ENCODE measurements around the gene ETS1. TPM values are rescaled to one million over a fixed set of nuclear protein-coding genes. Genes with fewer than 3 reads are reported as not detected.

Gene ETS1, protein sequence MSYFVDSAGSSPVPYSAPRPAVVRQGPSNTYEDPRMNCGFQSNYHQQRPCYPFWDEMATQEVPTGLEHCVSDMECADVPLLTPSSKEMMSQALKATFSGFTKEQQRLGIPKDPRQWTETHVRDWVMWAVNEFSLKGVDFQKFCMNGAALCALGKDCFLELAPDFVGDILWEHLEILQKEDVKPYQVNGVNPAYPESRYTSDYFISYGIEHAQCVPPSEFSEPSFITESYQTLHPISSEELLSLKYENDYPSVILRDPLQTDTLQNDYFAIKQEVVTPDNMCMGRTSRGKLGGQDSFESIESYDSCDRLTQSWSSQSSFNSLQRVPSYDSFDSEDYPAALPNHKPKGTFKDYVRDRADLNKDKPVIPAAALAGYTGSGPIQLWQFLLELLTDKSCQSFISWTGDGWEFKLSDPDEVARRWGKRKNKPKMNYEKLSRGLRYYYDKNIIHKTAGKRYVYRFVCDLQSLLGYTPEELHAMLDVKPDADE
- 268 TPM for polyA plus RNA-seq (2012; ENCODE audit: insufficient read length, low read depth)

DNA sequence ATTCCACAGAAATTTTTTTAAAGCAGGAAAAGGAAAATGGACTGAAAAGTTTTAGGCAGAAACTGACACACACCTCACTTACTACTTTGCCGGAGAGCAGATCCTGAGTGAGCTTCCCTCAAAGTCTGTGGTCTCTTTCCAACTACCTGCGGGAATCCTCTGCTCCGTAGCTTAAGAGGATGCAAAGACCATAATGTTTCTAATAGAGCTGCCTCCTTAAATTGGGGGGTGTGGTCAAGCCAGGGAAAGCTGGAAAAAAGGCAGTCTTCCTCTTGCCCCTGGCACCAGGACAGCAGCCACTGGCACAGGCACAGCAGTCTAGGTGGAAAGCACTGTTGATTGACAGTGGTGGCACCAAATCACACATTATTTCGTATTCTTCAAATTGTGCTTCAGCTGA is at the start of gene ETS1:
ETS1 (minus strand) TSS at position 144 of the 400 bp plus-strand sequence. CDS start 14,428 bp downstream, outside the sequence.
- TF ChIP-seq SIN3A (IDR thresholded peaks at IDR 0.05; ENCODE audit: borderline replicate concordance, insufficient read depth, low read length) (peak; percentile 79; the same call in 1 of the 2 replicates), FOXP2 (optimal IDR thresholded peaks at IDR 0.05; ENCODE audit: borderline replicate concordance, extremely low read depth, extremely low read length, insufficient read depth) (no peak), TAF1 (IDR thresholded peaks at IDR 0.05; ENCODE audit: borderline replicate concordance, insufficient read depth, low read length) (no peak), POLR2AphosphoS5 (IDR thresholded peaks at IDR 0.05; ENCODE audit: low read depth, low read length) (peak; percentile 53; the same call in 1 of the 2 replicates)

DNA sequence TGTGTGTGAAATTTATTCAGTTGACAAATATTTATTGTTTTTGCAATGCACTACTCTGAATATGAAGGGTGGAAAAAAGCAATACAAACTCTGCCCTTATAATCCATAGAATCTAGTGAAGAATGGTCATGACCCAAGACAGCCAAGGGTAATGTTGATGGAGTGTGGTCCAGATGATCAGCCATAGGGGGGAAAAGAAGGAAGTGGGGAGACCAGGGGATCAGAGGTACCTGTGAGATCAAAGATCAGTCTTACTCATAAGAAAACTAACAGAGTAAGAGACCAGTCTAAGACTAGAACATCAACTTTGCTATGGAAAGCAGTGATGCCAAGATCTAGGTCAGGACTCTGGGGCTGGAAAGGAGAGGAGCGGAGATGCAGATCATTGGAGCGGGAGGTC is 47.0 kb upstream of the ETS1 start:
- TF ChIP-seq TAF1 (IDR thresholded peaks at IDR 0.05; ENCODE audit: borderline replicate concordance, insufficient read depth, low read length) (no peak), FOXP2 (optimal IDR thresholded peaks at IDR 0.05; ENCODE audit: borderline replicate concordance, extremely low read depth, extremely low read length, insufficient read depth) (no peak), POLR2AphosphoS5 (IDR thresholded peaks at IDR 0.05; ENCODE audit: low read depth, low read length) (no peak), SIN3A (IDR thresholded peaks at IDR 0.05; ENCODE audit: borderline replicate concordance, insufficient read depth, low read length) (no peak)
- TF ChIP-seq, protein P1, sequence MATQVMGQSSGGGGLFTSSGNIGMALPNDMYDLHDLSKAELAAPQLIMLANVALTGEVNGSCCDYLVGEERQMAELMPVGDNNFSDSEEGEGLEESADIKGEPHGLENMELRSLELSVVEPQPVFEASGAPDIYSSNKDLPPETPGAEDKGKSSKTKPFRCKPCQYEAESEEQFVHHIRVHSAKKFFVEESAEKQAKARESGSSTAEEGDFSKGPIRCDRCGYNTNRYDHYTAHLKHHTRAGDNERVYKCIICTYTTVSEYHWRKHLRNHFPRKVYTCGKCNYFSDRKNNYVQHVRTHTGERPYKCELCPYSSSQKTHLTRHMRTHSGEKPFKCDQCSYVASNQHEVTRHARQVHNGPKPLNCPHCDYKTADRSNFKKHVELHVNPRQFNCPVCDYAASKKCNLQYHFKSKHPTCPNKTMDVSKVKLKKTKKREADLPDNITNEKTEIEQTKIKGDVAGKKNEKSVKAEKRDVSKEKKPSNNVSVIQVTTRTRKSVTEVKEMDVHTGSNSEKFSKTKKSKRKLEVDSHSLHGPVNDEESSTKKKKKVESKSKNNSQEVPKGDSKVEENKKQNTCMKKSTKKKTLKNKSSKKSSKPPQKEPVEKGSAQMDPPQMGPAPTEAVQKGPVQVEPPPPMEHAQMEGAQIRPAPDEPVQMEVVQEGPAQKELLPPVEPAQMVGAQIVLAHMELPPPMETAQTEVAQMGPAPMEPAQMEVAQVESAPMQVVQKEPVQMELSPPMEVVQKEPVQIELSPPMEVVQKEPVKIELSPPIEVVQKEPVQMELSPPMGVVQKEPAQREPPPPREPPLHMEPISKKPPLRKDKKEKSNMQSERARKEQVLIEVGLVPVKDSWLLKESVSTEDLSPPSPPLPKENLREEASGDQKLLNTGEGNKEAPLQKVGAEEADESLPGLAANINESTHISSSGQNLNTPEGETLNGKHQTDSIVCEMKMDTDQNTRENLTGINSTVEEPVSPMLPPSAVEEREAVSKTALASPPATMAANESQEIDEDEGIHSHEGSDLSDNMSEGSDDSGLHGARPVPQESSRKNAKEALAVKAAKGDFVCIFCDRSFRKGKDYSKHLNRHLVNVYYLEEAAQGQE (IDR thresholded peaks at IDR 0.05; ENCODE audit: insufficient read depth in 1 of 2, low read depth in 2 of 2, low read length in 2 of 2) = no peak

DNA sequence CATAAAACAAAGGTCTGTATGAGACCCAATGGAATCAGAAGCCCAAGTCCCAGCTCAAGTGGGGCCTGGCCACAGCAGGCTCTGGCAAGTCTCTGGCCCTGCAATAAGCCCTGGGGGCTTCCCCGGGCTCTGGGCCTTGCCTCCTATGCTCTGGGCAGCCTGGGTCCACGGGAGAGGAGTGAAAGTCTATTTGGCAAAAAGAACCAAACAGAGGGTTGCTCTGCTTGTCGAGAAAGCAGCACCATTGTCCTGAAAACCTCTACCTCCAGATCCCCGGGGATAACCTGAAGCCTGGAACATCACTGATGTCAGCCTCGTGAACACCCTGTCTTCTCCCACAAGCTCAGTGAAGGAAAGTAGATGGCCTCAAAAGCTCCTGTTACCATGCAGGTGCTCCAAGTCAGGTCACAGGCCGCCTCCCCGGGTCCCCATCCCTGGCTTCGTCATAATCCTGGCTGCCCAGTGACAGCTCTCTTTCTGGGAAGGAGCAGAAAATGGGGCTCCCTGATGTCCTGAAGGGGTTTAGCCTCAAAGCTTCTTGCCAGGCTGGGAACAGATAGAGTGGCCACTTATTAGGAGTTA is 46.1 kb upstream of the ETS1 start:
- TF ChIP-seq POLR2AphosphoS5 (IDR thresholded peaks at IDR 0.05; ENCODE audit: low read depth, low read length) (no peak), SIN3A (IDR thresholded peaks at IDR 0.05; ENCODE audit: borderline replicate concordance, insufficient read depth, low read length) (no peak), TAF1 (IDR thresholded peaks at IDR 0.05; ENCODE audit: borderline replicate concordance, insufficient read depth, low read length) (no peak), FOXP2 (optimal IDR thresholded peaks at IDR 0.05; ENCODE audit: borderline replicate concordance, extremely low read depth, extremely low read length, insufficient read depth) (no peak)
- TF ChIP-seq, protein P1 (IDR thresholded peaks at IDR 0.05; ENCODE audit: insufficient read depth in 1 of 2, low read depth in 2 of 2, low read length in 2 of 2) = no peak

DNA sequence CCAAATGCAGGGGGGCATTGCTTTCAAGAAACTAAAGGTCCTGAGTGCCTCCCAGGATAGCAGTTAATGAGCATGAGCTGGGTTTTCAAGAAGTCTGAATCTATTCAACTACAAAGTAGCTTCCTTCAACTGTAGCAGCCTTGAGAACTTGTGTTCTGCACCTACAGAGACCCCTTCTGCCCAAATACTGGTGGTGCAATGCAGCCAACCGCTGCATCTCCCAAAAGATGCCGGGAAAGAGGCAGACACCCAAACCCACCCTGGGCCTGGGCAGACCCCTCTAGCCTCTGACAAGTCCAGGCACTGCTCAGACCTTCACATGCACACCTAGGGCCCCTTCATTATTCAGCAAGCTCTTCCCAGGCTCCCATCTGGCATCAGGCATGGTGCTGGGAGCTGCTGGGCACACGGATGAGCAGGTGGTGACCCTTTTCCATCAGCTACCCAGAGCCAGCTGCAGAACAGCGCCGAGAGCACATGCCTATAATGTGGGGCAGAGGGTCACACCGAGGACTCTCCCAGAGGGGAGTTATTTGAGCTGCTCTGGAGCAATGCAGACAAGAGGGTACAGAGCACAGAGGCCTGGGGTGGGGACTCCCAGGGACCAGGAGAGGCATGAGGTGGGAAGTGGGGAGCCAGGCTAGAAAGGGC is 44.9 kb upstream of the ETS1 start:
- TF ChIP-seq FOXP2 (optimal IDR thresholded peaks at IDR 0.05; ENCODE audit: borderline replicate concordance, extremely low read depth, extremely low read length, insufficient read depth) = no peak
- TF ChIP-seq TAF1 (IDR thresholded peaks at IDR 0.05; ENCODE audit: borderline replicate concordance, insufficient read depth, low read length) = no peak
- TF ChIP-seq, protein P1 (IDR thresholded peaks at IDR 0.05; ENCODE audit: insufficient read depth in 1 of 2, low read depth in 2 of 2, low read length in 2 of 2) = no peak
- no peak for TF ChIP-seq POLR2AphosphoS5 (IDR thresholded peaks at IDR 0.05; ENCODE audit: low read depth, low read length)
- no peak for TF ChIP-seq SIN3A (IDR thresholded peaks at IDR 0.05; ENCODE audit: borderline replicate concordance, insufficient read depth, low read length)
